DMS 273 (cell line): Measurements from ENCODE around the gene ADRM1.
A peak's percentile ranks its signal among the peaks of the same experiment; 100 is the strongest.

Source experiments
- DNase-seq: peaks from one replicate; lab custom pipeline; 2025; ENCODE audit not compliant: unreplicated experiment; lab: John Stamatoyannopoulos, UW

Gene ADRM1

GRCh38 chr20:62352402-62353288 is 49.8 kb downstream of the ADRM1 start:
- DNase-seq = peak; percentile 81

GRCh38 chr20:62353289-62354030 is 50.7 kb downstream of the ADRM1 start:
- DNase-seq = no peak

- no peak for DNase-seq
These were observed 51.4 kb downstream of the ADRM1 start for GRCh38 chr20:62354031-62354808.

- no peak for DNase-seq
These were observed 52.1 kb downstream of the ADRM1 start for GRCh38 chr20:62354811-62355341.

GRCh38 chr20:62355516-62355877 is 52.7 kb downstream of the ADRM1 start:
- peak; percentile 77 for DNase-seq

- DNase-seq = peak; percentile 77
These were observed 53.2 kb downstream of the ADRM1 start for GRCh38 chr20:62355878-62356588.

- DNase-seq = peak; percentile 56
These were observed 53.9 kb downstream of the ADRM1 start for GRCh38 chr20:62356589-62357186.

GRCh38 chr20:62357187-62357667 is 54.4 kb downstream of the ADRM1 start:
- peak; percentile 64 for DNase-seq

GRCh38 chr20:62357681-62358080 is 54.9 kb downstream of the ADRM1 start:
- DNase-seq = no peak
